ENCODE measurements around the gene SELENOI. TPM values are rescaled to one million over a fixed set of nuclear protein-coding genes. Genes with fewer than 3 reads are reported as not detected.

The SELENOI gene
- total RNA-seq, 2 donors from 2014 or later: 14.4 to 15.6 TPM

GRCh38 chr2:26424221-26424620, 78.3 kb downstream of the SELENOI start:
- intact Hi-C loops (cut with DNase I): no loop called here
- DNase-seq (ENCODE audit: low spot score): no peak
- Histone ChIP-seq H3K27ac (no peak overlapping the region), H3K36me3 (no peaks in the 10 kb centered on the region), H3K4me3 (no peak overlapping the region), H3K9me3 (no peaks in the 10 kb centered on the region), H3K27me3 (replicated peaks; ENCODE audit: insufficient read depth) (no peaks in the 10 kb centered on the region), H3K4me1 (replicated peaks) (no peaks in the 10 kb centered on the region)
- no peak for TF ChIP-seq POLR2AphosphoS5 (IDR thresholded peaks at IDR 0.05)
- WGBS: 65% methylated on average over 3 of the region's 3 CpGs

GRCh38 chr2:26428846-26429245, 82.9 kb downstream of the SELENOI start:
- no peak for DNase-seq (ENCODE audit: low spot score)
- no peak overlapping the region for H3K27ac ChIP-seq
- H3K4me3 ChIP-seq: no peak overlapping the region
- no peaks in the 10 kb centered on the region for H3K4me1 ChIP-seq (replicated peaks)
- intact Hi-C loops (cut with DNase I): no loop called here
- TF ChIP-seq CTCF (IDR thresholded peaks at IDR 0.05) (no peak), POLR2AphosphoS5 (IDR thresholded peaks at IDR 0.05) (no peak), POLR2A (IDR thresholded peaks at IDR 0.05) (no peak)
- WGBS: 88% methylated on average over 2 of the region's 2 CpGs
- no peaks in the 10 kb centered on the region for H3K9me3 ChIP-seq
- H3K36me3 ChIP-seq: no peaks in the 10 kb centered on the region
- no peaks in the 10 kb centered on the region for H3K27me3 ChIP-seq (replicated peaks; ENCODE audit: insufficient read depth)

GRCh38 chr2:26429779-26430578, 84.0 kb downstream of the SELENOI start:
- no peak for TF ChIP-seq POLR2A (IDR thresholded peaks at IDR 0.05)
- no peak for TF ChIP-seq POLR2AphosphoS5 (IDR thresholded peaks at IDR 0.05)
- TF ChIP-seq CTCF (IDR thresholded peaks at IDR 0.05): no peak
- WGBS: 67% methylated on average over 8 of the region's 8 CpGs
- DNase-seq (ENCODE audit: low spot score): no peak
- intact Hi-C loops (cut with DNase I): no loop called here
- H3K4me1 ChIP-seq (replicated peaks): no peaks in the 10 kb centered on the region
- H3K36me3 ChIP-seq: no peaks in the 10 kb centered on the region
- H3K27me3 ChIP-seq (replicated peaks; ENCODE audit: insufficient read depth): no peaks in the 10 kb centered on the region
- no peaks in the 10 kb centered on the region for H3K9me3 ChIP-seq
- H3K27ac ChIP-seq: no peak overlapping the region
- no peak overlapping the region for H3K4me3 ChIP-seq

- 86% methylated on average over 7 of the region's 7 CpGs for WGBS
- no peaks in the 10 kb centered on the region for H3K27me3 ChIP-seq (replicated peaks; ENCODE audit: insufficient read depth)
- no peak for DNase-seq (ENCODE audit: low spot score)
- H3K36me3 ChIP-seq: no peaks in the 10 kb centered on the region
- TF ChIP-seq POLR2A (IDR thresholded peaks at IDR 0.05) (no peak), CTCF (IDR thresholded peaks at IDR 0.05) (no peak), POLR2AphosphoS5 (IDR thresholded peaks at IDR 0.05) (no peak)
- no peak overlapping the region for H3K27ac ChIP-seq
- H3K4me3 ChIP-seq: no peak overlapping the region
- H3K9me3 ChIP-seq: no peaks in the 10 kb centered on the region
- intact Hi-C loops (cut with DNase I): no loop called here
- no peaks in the 10 kb centered on the region for H3K4me1 ChIP-seq (replicated peaks)
These were observed 84.9 kb downstream of the SELENOI start for GRCh38 chr2:26430826-26431225.

- intact Hi-C loops (cut with DNase I): no loop called here
- DNase-seq (ENCODE audit: low spot score): no peak
- Histone ChIP-seq H3K27ac (no peak overlapping the region), H3K36me3 (no peaks in the 10 kb centered on the region), H3K9me3 (no peaks in the 10 kb centered on the region), H3K4me1 (replicated peaks) (no peaks in the 10 kb centered on the region), H3K27me3 (replicated peaks; ENCODE audit: insufficient read depth) (no peaks in the 10 kb centered on the region), H3K4me3 (no peak overlapping the region)
- TF ChIP-seq POLR2A (IDR thresholded peaks at IDR 0.05): no peak
- no peak for TF ChIP-seq CTCF (IDR thresholded peaks at IDR 0.05)
- no peak for TF ChIP-seq POLR2AphosphoS5 (IDR thresholded peaks at IDR 0.05)
These were observed 86.4 kb downstream of the SELENOI start for GRCh38 chr2:26432363-26432762.

Data from prostate gland (tissue), 2 donors.